Measurements from ENCODE around the gene PBX3.

Gene PBX3

GRCh38 chr9:125966959-125967711 lies 220.0 kb downstream of the PBX3 start:
- DNase-seq (ENCODE audit: low read depth) = no peak
- no peak overlapping the region for H3K4me3 ChIP-seq (ENCODE audit: control insufficient read depth, low read depth, low read length)

GRCh38 chr9:125968714-125969374 lies 221.7 kb downstream of the PBX3 start:
- no peak for DNase-seq (ENCODE audit: low read depth)
- no peak overlapping the region for H3K4me3 ChIP-seq (ENCODE audit: control insufficient read depth, low read depth, low read length)
- TF ChIP-seq CTCF (IDR thresholded peaks at IDR 0.05; ENCODE audit: control insufficient read depth, insufficient read depth, low read depth, low read length, missing control alignments) = no peak

More at GRCh38 chr9:125966959-125967711, 220.0 kb downstream of the PBX3 start:
- no peak for TF ChIP-seq CTCF (IDR thresholded peaks at IDR 0.05; ENCODE audit: control insufficient read depth, insufficient read depth, low read depth, low read length, missing control alignments)

GRCh38 chr9:125969462-125969861 lies 222.3 kb downstream of the PBX3 start:
- H3K4me3 ChIP-seq (ENCODE audit: control insufficient read depth, low read depth, low read length) = no peak overlapping the region
- no peak for DNase-seq (ENCODE audit: low read depth)
- no peak for TF ChIP-seq CTCF (IDR thresholded peaks at IDR 0.05; ENCODE audit: control insufficient read depth, insufficient read depth, low read depth, low read length, missing control alignments)

GRCh38 chr9:125969868-125970267 lies 222.7 kb downstream of the PBX3 start:
- DNase-seq (ENCODE audit: low read depth) = no peak
- TF ChIP-seq CTCF (IDR thresholded peaks at IDR 0.05; ENCODE audit: control insufficient read depth, insufficient read depth, low read depth, low read length, missing control alignments) = no peak
- no peak overlapping the region for H3K4me3 ChIP-seq (ENCODE audit: control insufficient read depth, low read depth, low read length)

- H3K4me3 ChIP-seq (ENCODE audit: control insufficient read depth, low read depth, low read length) = no peak overlapping the region
- no peak for TF ChIP-seq CTCF (IDR thresholded peaks at IDR 0.05; ENCODE audit: control insufficient read depth, insufficient read depth, low read depth, low read length, missing control alignments)
- no peak for DNase-seq (ENCODE audit: low read depth)
These were observed 223.2 kb downstream of the PBX3 start for GRCh38 chr9:125970340-125970739.

GRCh38 chr9:125971050-125971449 lies 223.9 kb downstream of the PBX3 start:
- DNase-seq (ENCODE audit: low read depth) = no peak
- H3K4me3 ChIP-seq (ENCODE audit: control insufficient read depth, low read depth, low read length) = no peak overlapping the region
- TF ChIP-seq CTCF (IDR thresholded peaks at IDR 0.05; ENCODE audit: control insufficient read depth, insufficient read depth, low read depth, low read length, missing control alignments) = no peak
